B cell (primary cell): ENCODE measurements around the gene PLD1. TPM values are rescaled to one million over a fixed set of nuclear protein-coding genes. Genes with fewer than 3 reads are reported as not detected.

ENCODE experiments used
- ATAC-seq: fragments of 200-7000 bp; cut with Tn5 transposase; one replicate; pipeline ENCODE4 v1.10.0; 2021; ENCODE audit warnings: low read depth, mild to moderate bottlenecking, moderate number of reproducible peaks, moderate library complexity
- CTCF ChIA-PET: fragments of 350-600 bp; sonication (Branson Sonifier 250); formaldehyde crosslinking; loops from one replicate; lab custom pipeline; 2021; ENCODE audit warnings: antibody characterized with exemption, inconsistent platforms; lab: Charles Lee
- POLR2A ChIA-PET: fragments of 350-600 bp; sonication (Branson Sonifier 250); formaldehyde crosslinking; loops from one replicate; lab custom pipeline; 2021; ENCODE audit warnings: antibody characterized with exemption; lab: Charles Lee
- DNase-seq: peaks from one replicate; pipeline ENCODE4 v3.0.0; 2013
- H2AFZ ChIP-seq: 2 replicates; pipeline ENCODE4 v1.6.1; 2012; ENCODE audit warnings: mild to moderate bottlenecking, low read depth, low read length; ENCODE audit not compliant: insufficient read depth, poor library complexity, severe bottlenecking
- H3K27ac ChIP-seq, 2 donors: 1 replicate in 1 of 2; 2 replicates in 1 of 2; pipeline ENCODE4 v1.5.1; 2012 to 2013; ENCODE audit warnings: low read length in 2 of 2, mild to moderate bottlenecking in 2 of 2, moderate library complexity in 1 of 2
- H3K27me3 ChIP-seq, 4 experiments: fragments of 200-600 bp in 1 of 4; sonication (generic) in 1 of 4; replicated peaks in 1 of 4; 1 replicate in 2 of 4; 2 replicates in 2 of 4; pipeline versions ENCODE4 v1.6.1 to v1.7.0; 2013 to 2016; ENCODE audit warnings: low read length in 3 of 4, mild to moderate bottlenecking in 2 of 4, mixed read lengths in 1 of 4, moderate library complexity in 1 of 4; ENCODE audit not compliant: insufficient read depth in 4 of 4, control insufficient read depth in 3 of 4; ENCODE audit errors: control extremely low read depth in 1 of 4
- H3K36me3 ChIP-seq, 2 experiments: replicated peaks in 1 of 2; 1 replicate in 1 of 2; 2 replicates in 1 of 2; pipeline versions ENCODE4 v1.6.1 to v1.7.1; 2013; ENCODE audit warnings: low read length in 1 of 2; ENCODE audit not compliant: insufficient read depth in 2 of 2, control insufficient read depth in 1 of 2; ENCODE audit errors: control extremely low read depth in 1 of 2, extremely low read depth in 1 of 2
- H3K4me1 ChIP-seq, 2 donors: fragments of 200-600 bp in 1 of 2; sonication (generic) in 1 of 2; 1 replicate in 1 of 2; 2 replicates in 1 of 2; pipeline versions ENCODE4 v1.5.1 to v1.6.1; 2013 to 2017; ENCODE audit warnings: low read length in 2 of 2; ENCODE audit not compliant: control insufficient read depth in 2 of 2, insufficient read depth in 2 of 2
- H3K4me2 ChIP-seq: replicated peaks from 2 replicates; pipeline ENCODE3; 2012; ENCODE audit warnings: mild to moderate bottlenecking, low read depth, low read length; ENCODE audit not compliant: poor library complexity, severe bottlenecking
- H3K4me3 ChIP-seq, 5 experiments: fragments of 200-600 bp in 1 of 5; sonication (generic) in 1 of 5; 1 replicate in 3 of 5; 2 replicates in 2 of 5; pipeline versions ENCODE4 v1.5.1 to v1.7.0; 2011 to 2016; ENCODE audit warnings: low read length in 4 of 5, mild to moderate bottlenecking in 4 of 5, low read depth in 2 of 5, control low read depth in 1 of 5, moderate library complexity in 1 of 5; ENCODE audit not compliant: insufficient read depth in 1 of 5; ENCODE audit errors: control extremely low read depth in 1 of 5, extremely low read depth in 1 of 5
- H3K79me2 ChIP-seq: fragments of 200-600 bp; sonication (generic); one replicate; pipeline ENCODE4 v1.6.0; 2016; ENCODE audit warnings: low read length; ENCODE audit not compliant: control insufficient read depth, insufficient read depth
- H3K9ac ChIP-seq: fragments of 200-600 bp; sonication (generic); 2 replicates; pipeline ENCODE4 v1.6.1; 2017; ENCODE audit warnings: mild to moderate bottlenecking, low read length, moderate library complexity
- H3K9me3 ChIP-seq, 3 donors: one replicate each; pipeline versions ENCODE4 v1.6.1 to v1.7.1; 2013; ENCODE audit warnings: low read length in 2 of 3; ENCODE audit not compliant: control insufficient read depth in 2 of 3, insufficient read depth in 1 of 3; ENCODE audit errors: control extremely low read depth in 1 of 3
- H4K20me1 ChIP-seq: 2 replicates; pipeline ENCODE4 v1.6.0; 2012; ENCODE audit warnings: mild to moderate bottlenecking, low read length; ENCODE audit not compliant: insufficient read depth, control insufficient read depth, poor library complexity, severe bottlenecking
- H3K27ac Mint-ChIP-seq: one replicate; pipeline ENCODE4 v1.8.0; 2021; ENCODE audit warnings: mixed read lengths
- H3K27me3 Mint-ChIP-seq: one replicate; pipeline ENCODE4 v1.8.0; 2021; ENCODE audit warnings: mixed read lengths
- H3K4me1 Mint-ChIP-seq: one replicate; pipeline ENCODE4 v1.8.0; 2021; ENCODE audit warnings: mixed read lengths
- H3K4me3 Mint-ChIP-seq: one replicate; pipeline ENCODE4 v1.8.0; 2021; ENCODE audit warnings: mixed read lengths
- H3K9me3 Mint-ChIP-seq: one replicate; pipeline ENCODE4 v1.8.0; 2022; ENCODE audit warnings: mixed read lengths; ENCODE audit not compliant: insufficient read depth
- CTCF ChIP-seq: fragments of 200-600 bp; IDR thresholded peaks from one replicate; pipeline ENCODE4 v1.8.0; 2022; ENCODE audit warnings: antibody characterized with exemption, mild to moderate bottlenecking
- EZH2 ChIP-seq: IDR thresholded peaks from 2 replicates; pipeline ENCODE4 v1.6.1; 2012; ENCODE audit warnings: borderline replicate concordance, low read depth, mild to moderate bottlenecking, moderate library complexity, low read length; ENCODE audit not compliant: insufficient read depth, poor library complexity, severe bottlenecking
- WGBS: methylation state at CpG from one replicate; pipeline ENCODE4 v1.1.5; 2013; ENCODE audit warnings: missing lambda C conversion rate; ENCODE audit not compliant: insufficient coverage; 5-methylcytosine and 5-hydroxymethylcytosine counted together
- intact Hi-C: fragments of 100-400 bp; cut with micrococcal nuclease; formaldehyde crosslinking; loops from one replicate; pipeline ENCODE4 v1.10.0; 2022
- polyA plus RNA-seq: library from polyadenylated mRNA; depleted of rRNA; stranded (reverse); fragments of >200 nt; gene quantifications from 2 replicates; pipeline ENCODE4 v1.2.3, GENCODE V29; 2012
- total RNA-seq, 2 donors: library from RNA; stranded (reverse); fragments of 120-200 nt in 1 of 2; gene quantifications; 1 replicate in 1 of 2; 2 replicates in 1 of 2; pipeline versions ENCODE4 v1.2.3 to v1.2.4, GENCODE V29; 2013 to 2022

Gene PLD1
- total and polyA plus RNA-seq, 2 donors (not counting 1 experiment from before 2014, with no cell fraction given), result 0.24 to 0.52 TPM

- Histone ChIP-seq H3K27me3 (no peaks in the 10 kb centered on the region), H3K9ac (no peak within 1 kb of the TSS), H4K20me1 (no peaks in the 10 kb centered on the region), H2AFZ (no peak within 1 kb of the TSS), H3K4me2 (no peak within 1 kb of the TSS), H3K4me1 (no peaks in the 10 kb centered on the region), H3K9me3 (no peaks in the 10 kb centered on the region), H3K79me2 (no peaks in the 10 kb centered on the region), H3K36me3 (no peaks in the 10 kb centered on the region), H3K4me3 (no peak within 1 kb of the TSS), H3K27ac (no peak within 1 kb of the TSS)
- WGBS, result 100% methylated on average over 2 of the region's 5 CpGs
- intact Hi-C loops, result no loop called here
- ATAC-seq (no peak), DNase-seq (no peak)
- Mint-ChIP-seq H3K27me3 (no peaks in the 10 kb centered on the region), H3K4me3 (no peak within 1 kb of the TSS), H3K4me1 (no peaks in the 10 kb centered on the region), H3K9me3 (no peaks in the 10 kb centered on the region), H3K27ac (no peak within 1 kb of the TSS)
- ChIA-PET CTCF (no interaction called here), POLR2A (no interaction called here)
- TF ChIP-seq CTCF (no peak), EZH2 (no peak)
Observed at GRCh38 chr3:171842864-171843518, 32.7 kb upstream of the PLD1 start, which contains the start of gene TMEM212. Gene TMEM212, plus strand, starts transcription at chr3:171843349. Its CDS starts 35 bp downstream, at chr3:171843384.

- no peaks in the 10 kb centered on the region for H3K4me1 Mint-ChIP-seq
- no peak overlapping the region for H3K9ac ChIP-seq
- H3K4me2 ChIP-seq, result no peak overlapping the region
- H3K27ac ChIP-seq, result no peak overlapping the region
- no peaks in the 10 kb centered on the region for H3K27me3 Mint-ChIP-seq
- H3K79me2 ChIP-seq, result no peaks in the 10 kb centered on the region
- H2AFZ ChIP-seq, result no peak overlapping the region
- H3K4me3 ChIP-seq, result no peak overlapping the region
- no peak for TF ChIP-seq EZH2
- intact Hi-C loops, result no loop called here
- WGBS, result no CpG with 5 or more reads among the region's 1 CpG
- no peaks in the 10 kb centered on the region for H3K4me1 ChIP-seq
- H3K36me3 ChIP-seq, result no peaks in the 10 kb centered on the region
- no peak overlapping the region for H3K4me3 Mint-ChIP-seq
- POLR2A ChIA-PET, result no interaction called here
- H4K20me1 ChIP-seq, result no peaks in the 10 kb centered on the region
- H3K9me3 ChIP-seq, result no peaks in the 10 kb centered on the region
- CTCF ChIA-PET, result no interaction called here
- H3K27me3 ChIP-seq, result no peaks in the 10 kb centered on the region
- no peak overlapping the region for H3K27ac Mint-ChIP-seq
- ATAC-seq (no peak), DNase-seq (no peak)
- H3K9me3 Mint-ChIP-seq, result no peaks in the 10 kb centered on the region
Observed at GRCh38 chr3:171841620-171842000, 31.3 kb upstream of the PLD1 start.
